AML-193 (cell line): Measurements from ENCODE around the gene NHSL2.
"Not testable (repeated sequence)": the region's sequence is repeated elsewhere in the genome, so short reads cannot be mapped to it uniquely, and the experiment has no call there.

Source experiments
- DNase-seq, 2 experiments: peaks; one replicate each; lab custom pipeline; 2025; lab: John Stamatoyannopoulos, UW

Gene NHSL2

GRCh38 chrX:71923516-71923915 is 12.9 kb downstream of the NHSL2 start:
- DNase-seq = no peak

DNA sequence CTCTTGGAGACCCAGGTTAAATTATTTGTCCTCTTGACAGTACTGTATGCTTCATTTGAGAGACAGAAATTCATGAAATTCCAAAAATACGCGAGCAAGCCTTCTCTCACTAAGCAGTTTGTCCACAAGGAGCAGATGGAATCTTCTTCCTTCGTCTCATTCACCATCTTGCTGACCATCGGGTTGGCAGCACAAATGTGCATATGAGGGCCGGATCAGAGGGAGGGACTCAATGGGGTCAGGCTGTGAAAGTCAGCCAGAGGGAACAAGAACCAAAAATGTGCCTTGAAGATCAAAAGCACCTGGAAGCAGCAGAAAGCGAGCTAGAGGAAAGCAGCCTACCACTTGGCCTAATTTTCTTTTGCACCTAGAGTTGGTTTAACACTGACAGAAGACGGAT is 16.4 kb downstream of the NHSL2 start:
- no peak for DNase-seq

DNA sequence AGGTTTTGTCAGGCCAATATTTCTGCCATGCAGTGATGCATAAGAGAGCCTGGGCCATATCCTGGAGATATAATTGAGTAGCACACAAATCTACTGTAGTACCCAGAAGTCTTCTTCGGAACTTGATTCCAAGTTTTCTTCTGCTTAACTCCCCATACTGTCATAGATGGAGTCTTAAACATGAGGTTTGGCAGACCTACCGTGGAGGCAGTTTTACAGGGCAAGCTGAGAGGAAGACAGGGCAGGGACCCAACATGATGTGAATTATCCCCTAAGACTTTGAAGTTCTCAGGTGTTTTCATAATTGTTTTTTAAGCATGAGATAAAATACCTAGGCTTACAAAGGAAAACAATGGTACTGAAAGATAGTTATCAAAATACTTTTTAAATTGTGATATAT is 18.2 kb downstream of the NHSL2 start:
- DNase-seq = no peak

DNA sequence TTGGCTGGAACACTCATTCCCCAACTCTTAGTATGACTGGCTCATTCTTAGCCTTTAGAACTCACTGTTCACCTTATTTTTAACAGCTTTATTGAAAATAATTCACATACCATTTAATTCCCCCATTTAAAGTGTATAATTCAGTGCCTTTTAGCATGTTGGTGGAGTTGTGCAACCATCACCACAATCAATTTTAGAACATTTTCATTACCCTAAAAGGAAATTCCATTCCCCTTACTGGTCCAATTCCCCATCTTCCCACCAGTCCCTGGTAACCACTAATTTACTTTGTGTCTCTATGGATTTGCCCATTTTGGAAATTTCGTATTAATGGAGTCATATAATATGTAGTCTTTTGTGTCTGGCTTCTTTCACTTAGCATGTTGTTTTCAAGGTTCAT is 19.7 kb downstream of the NHSL2 start:
- no peak for DNase-seq

DNA sequence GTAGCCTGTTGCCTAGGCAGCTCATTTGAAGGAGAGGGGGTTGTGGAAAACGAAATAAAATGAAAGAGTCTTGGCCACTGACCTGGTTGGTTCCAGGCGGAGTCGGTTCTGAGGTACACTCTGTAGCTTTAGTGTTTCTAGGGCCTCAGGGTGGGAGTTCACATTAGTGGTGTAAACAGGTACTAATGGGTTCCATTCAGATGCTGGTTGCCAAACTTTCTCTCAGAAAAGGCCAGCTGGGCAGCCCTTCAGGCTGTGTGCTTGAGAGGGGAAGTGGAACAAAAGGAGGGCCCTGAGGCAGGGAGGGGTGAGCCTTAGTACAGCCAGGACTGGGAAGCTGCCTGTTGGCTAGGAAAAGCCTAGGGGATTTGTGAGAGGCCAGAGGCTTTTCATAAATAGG is 24.8 kb downstream of the NHSL2 start:
- no peak for DNase-seq

DNA sequence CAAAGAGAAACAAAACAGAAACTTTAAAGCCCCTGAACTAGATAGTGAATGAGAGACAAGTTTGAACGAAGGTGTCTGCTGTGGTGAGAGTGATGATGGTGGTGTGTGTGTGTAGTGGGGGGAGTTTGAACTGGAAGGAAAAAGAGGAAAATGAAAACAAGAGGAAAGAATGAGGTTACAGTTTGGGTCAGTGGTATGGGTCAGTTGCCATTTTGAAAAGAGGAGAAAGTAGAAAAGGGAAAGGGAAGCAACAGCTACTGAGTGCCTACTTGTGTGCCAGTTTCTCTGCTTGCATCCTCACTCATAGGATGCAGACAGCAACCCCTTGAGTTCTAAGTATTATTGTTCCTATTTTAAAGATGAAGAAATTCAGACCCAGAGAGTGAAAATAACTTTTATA is 26.0 kb downstream of the NHSL2 start:
- no peak for DNase-seq

GRCh38 chrX:71938371-71938770 is 27.7 kb downstream of the NHSL2 start:
- DNase-seq = no peak

- DNase-seq = no peak
These were observed 30.5 kb downstream of the NHSL2 start for GRCh38 chrX:71941145-71941544.

GRCh38 chrX:71941776-71942175 is 31.1 kb downstream of the NHSL2 start:
- DNase-seq = no peak

- DNase-seq = no peak
These were observed 33.7 kb downstream of the NHSL2 start for GRCh38 chrX:71944369-71944768.

- no peak for DNase-seq
These were observed 34.7 kb downstream of the NHSL2 start for GRCh38 chrX:71945237-71945805.

GRCh38 chrX:71949363-71949762 is 38.7 kb downstream of the NHSL2 start:
- DNase-seq = no peak

GRCh38 chrX:71949844-71950445 is 39.3 kb downstream of the NHSL2 start:
- no peak for DNase-seq

DNA sequence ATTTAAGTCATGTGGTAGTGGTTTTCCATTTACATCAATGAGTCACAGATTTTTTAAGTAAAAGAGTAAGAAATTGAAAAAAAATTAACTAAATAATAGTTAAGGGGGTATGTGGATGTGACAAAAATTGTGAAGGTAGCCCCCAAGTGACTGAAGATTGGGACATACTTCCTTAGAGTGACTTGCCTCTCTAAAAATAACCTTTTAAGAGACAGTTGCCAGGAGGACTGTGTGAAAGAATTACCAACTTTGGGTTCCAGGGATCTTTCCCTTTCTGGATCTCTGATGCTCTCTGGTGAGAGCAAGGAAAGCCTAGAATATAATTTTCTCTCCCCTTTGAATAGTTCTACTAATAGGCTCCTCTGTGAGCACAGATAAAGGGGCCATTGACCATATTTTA is 42.7 kb downstream of the NHSL2 start:
- no peak for DNase-seq

GRCh38 chrX:71953946-71954345 is 43.3 kb downstream of the NHSL2 start:
- no peak for DNase-seq

GRCh38 chrX:71954458-71954857 is 43.8 kb downstream of the NHSL2 start:
- no peak for DNase-seq

DNA sequence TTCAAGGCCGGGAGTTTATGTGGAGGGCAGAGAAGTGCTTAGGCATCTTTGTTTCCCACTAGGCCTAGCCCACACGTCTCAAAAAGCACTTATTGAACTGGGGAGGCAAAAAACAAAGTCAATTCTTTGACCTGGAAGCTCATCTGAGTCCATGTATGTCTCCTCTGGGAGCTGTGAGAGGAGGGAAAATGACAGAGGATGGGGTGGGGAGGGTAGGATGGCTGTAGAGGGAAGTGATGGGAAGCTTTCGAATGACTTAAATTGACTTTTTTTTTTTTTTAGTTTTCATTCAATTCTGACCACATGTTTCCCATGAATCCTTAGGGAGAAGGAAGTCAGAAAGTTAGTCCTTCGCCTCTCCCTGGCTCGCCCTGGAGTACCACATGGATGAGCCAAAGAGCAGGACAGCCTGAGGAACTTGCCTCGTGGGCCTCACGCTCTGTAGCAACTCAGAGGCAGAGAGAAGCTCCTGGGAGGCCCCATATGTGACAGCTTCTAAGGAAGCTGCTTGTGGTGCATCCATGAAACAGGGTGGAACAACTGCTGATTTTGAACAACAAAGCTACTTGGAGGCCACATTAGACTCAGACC is 45.0 kb downstream of the NHSL2 start:
- no peak for DNase-seq

DNA sequence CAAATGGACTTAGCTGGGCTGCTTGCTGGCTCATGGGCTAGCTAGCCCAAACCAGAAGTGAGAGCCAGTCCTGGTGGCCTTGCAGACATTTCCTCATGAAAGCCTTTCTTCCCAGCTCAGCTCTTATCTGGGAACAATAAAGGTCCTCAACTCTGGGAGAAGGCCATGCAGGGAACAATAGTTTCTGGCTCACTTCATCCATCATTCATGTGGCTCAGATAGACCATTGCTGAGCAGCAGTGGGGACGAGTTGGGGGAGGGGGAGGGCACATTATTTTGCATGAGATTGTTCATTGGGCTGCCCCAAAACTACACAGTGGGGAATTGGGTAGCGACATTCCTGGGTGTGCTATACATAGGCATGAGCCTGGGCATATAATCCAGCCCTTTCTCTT is 47.6 kb downstream of the NHSL2 start:
- DNase-seq = no peak

DNA sequence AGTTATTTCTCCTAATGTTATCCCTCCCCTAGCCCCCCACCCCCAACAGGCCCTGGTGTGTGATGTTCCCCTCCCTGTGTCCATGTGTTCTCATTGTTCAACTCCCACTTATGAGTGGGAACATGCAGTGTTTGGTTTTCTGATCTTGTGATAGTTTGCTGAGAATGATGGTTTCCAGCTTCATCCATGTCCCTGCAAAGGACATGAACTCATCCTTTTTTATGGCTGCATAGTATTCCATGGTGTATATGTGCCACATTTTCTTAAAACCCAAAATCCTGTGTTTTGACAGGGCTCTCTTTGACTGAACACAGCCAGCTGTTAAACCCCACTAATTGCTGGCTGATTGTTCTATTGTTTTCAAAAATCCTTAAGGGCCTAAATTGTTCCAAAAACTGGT is 53.5 kb downstream of the NHSL2 start:
- DNase-seq = not testable (repeated sequence)

GRCh38 chrX:71974916-71975315 is 64.3 kb downstream of the NHSL2 start:
- DNase-seq = no peak

GRCh38 chrX:71976753-71977152 is 66.1 kb downstream of the NHSL2 start:
- DNase-seq = no peak

- DNase-seq = no peak
These were observed 67.5 kb downstream of the NHSL2 start for GRCh38 chrX:71978164-71978563.

- no peak for DNase-seq
These were observed 79.3 kb downstream of the NHSL2 start for GRCh38 chrX:71989768-71990426.
